Measurements from ENCODE around the gene COL8A1.

DNA sequence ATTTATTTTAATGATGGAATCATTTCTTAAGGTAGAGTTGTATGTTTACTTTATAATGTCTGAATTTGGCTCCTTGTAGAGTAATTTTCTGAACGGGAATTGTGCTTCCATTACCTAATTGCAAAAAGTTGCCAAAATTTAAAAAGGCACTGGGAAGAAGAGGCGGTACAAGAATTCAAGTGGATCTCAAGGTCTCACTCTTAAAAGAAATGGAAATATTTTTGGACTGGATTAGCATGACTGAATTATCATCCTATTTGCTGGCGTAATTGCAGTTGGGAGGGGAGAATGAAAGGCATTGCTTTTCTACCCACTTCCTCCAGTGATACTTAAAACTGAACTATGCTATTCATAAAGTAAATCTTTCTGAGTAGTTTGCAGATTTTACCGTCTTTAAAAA lies 46.2 kb downstream of the COL8A1 start:
- no peak for TF ChIP-seq YY1 (IDR thresholded peaks at IDR 0.05; ENCODE audit: low read depth)
- TF ChIP-seq TAF1 (IDR thresholded peaks at IDR 0.05; ENCODE audit: low read depth): no peak
- TF ChIP-seq TEAD4 (IDR thresholded peaks at IDR 0.05): no peak
- no peak for TF ChIP-seq EP300 (IDR thresholded peaks at IDR 0.05; ENCODE audit: borderline replicate concordance)
- no peak for TF ChIP-seq TCF12 (IDR thresholded peaks at IDR 0.05; ENCODE audit: low read depth)
- TF ChIP-seq, protein P1, sequence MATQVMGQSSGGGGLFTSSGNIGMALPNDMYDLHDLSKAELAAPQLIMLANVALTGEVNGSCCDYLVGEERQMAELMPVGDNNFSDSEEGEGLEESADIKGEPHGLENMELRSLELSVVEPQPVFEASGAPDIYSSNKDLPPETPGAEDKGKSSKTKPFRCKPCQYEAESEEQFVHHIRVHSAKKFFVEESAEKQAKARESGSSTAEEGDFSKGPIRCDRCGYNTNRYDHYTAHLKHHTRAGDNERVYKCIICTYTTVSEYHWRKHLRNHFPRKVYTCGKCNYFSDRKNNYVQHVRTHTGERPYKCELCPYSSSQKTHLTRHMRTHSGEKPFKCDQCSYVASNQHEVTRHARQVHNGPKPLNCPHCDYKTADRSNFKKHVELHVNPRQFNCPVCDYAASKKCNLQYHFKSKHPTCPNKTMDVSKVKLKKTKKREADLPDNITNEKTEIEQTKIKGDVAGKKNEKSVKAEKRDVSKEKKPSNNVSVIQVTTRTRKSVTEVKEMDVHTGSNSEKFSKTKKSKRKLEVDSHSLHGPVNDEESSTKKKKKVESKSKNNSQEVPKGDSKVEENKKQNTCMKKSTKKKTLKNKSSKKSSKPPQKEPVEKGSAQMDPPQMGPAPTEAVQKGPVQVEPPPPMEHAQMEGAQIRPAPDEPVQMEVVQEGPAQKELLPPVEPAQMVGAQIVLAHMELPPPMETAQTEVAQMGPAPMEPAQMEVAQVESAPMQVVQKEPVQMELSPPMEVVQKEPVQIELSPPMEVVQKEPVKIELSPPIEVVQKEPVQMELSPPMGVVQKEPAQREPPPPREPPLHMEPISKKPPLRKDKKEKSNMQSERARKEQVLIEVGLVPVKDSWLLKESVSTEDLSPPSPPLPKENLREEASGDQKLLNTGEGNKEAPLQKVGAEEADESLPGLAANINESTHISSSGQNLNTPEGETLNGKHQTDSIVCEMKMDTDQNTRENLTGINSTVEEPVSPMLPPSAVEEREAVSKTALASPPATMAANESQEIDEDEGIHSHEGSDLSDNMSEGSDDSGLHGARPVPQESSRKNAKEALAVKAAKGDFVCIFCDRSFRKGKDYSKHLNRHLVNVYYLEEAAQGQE (IDR thresholded peaks at IDR 0.05; ENCODE audit: low read depth): no peak
